ENCODE measurements around the gene SDS. TPM values are rescaled to one million over a fixed set of nuclear protein-coding genes. Genes with fewer than 3 reads are reported as not detected.

The SDS gene, protein sequence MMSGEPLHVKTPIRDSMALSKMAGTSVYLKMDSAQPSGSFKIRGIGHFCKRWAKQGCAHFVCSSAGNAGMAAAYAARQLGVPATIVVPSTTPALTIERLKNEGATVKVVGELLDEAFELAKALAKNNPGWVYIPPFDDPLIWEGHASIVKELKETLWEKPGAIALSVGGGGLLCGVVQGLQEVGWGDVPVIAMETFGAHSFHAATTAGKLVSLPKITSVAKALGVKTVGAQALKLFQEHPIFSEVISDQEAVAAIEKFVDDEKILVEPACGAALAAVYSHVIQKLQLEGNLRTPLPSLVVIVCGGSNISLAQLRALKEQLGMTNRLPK
- 0.12 TPM for polyA plus RNA-seq (2013)

DNA sequence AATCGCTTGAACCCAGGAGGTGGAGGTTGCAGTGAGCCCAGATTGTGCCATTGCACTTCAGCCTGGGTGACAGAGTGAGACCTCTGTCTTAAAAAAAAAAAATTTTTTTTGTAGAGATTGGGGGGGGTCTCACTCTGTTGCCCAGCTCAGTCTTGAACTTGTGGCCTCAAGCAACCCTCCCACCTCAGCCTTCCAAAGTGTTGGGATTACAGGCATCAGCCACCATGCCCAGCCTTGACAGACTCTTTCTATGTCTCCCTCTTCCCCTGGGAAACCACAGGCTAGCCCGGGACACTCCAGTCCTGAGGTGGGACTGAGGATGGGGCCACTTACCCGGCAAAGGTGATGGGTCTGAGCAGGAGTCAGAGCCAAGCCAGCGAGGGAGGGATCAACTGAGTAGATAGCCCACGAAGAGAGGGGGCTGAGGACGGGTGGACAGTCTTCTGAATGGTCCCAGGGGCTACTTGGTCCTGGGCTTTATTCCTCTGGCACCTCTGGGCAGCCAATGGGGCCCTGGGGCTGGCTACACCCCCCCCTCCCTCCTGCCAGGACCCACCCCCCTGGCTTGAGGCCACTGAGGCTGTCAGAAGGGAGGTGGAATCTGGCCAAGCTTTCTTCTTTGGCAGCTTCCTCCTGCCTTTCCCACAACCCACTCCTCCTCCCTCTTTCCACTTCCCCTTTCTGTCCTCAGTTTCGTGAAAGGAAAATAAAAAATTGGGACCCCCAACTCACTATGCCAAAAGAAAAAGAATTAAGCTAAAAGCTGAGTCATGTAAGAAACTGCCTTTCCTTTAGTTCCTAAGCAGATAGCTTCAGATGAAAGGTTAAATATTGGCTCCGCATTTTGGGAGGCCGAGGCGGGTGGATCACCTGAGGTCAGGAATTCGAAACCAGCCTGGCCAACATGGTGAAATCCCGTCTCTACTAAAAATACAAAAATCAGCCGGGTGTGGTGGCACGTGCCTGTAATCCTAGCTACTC is at the start of gene SDS:
Gene SDS (minus strand): TSS at position 453 of the 981 bp plus-strand sequence. CDS start 4,179 bp downstream, outside the sequence.
- ChIA-PET CTCF (interaction anchor here (1.1 to 1.8 kb wide), 3 partner anchors 17 to 28 kb away, joined by 3 to 4 read pairs (median 3); no protein-coding TSS in a partner anchor), POLR2A (no interaction called here)
- Histone ChIP-seq H3K27ac (ENCODE audit: insufficient read depth in 1 of 2, low read depth in 1 of 2, low read length in 2 of 2, poor library complexity in 1 of 2, severe bottlenecking in 2 of 2) (peak within 1 kb of the TSS in 1 of 2 experiments; percentile 45), H3K27me3 (replicated peaks in 2 of 5; ENCODE audit: control insufficient read depth in 4 of 5, insufficient read depth in 5 of 5, low read length in 4 of 5) (no peaks in the 10 kb centered on the region), H3K36me3 (ENCODE audit: control insufficient read depth in 4 of 4, insufficient read depth in 4 of 4, low read length in 3 of 4) (no peaks in the 10 kb centered on the region), H3K4me3 (ENCODE audit: control insufficient read depth in 1 of 7, extremely low read depth in 1 of 7, insufficient read depth in 4 of 7, low read depth in 2 of 7, low read length in 6 of 7) (peak within 1 kb of the TSS in 4 of 7 experiments; percentile 37 to 61 (median 50)), H3K4me1 (ENCODE audit: control extremely low read depth in 1 of 4, control insufficient read depth in 4 of 4, insufficient read depth in 4 of 4, low read length in 3 of 4) (peaks cover 0 to 41% (median 29%) of the 10 kb centered on the region in 4 experiments), H3K9me3 (ENCODE audit: control extremely low read depth in 1 of 5, control insufficient read depth in 4 of 5, insufficient read depth in 2 of 5, low read depth in 1 of 5, low read length in 4 of 5) (no peaks in the 10 kb centered on the region)
- WGBS (ENCODE audit: insufficient coverage), result 38% methylated on average over 13 of the region's 14 CpGs
- peak; percentile 52 to 80 (median 76) for DNase-seq

DNA sequence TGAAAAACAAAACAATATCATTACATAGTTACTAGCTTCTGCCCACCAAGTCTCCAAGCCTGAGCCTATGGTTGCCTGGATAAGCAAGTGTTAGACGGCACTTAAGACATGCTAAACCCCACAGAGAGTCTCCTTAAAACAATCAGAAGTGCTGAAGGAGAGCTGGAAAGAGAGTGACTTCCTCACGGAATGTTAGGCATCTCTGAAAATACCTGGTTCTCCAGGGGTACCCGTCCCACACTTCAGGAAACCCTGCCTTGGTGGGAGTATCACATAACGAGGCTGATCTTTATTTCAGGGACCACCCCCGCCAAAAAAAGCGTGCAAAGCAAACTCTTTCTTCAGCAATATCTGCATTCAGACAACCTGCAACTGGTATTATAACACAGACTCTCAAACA is 49.6 kb upstream of the SDS start:
- 55% methylated on average over 3 of the region's 6 CpGs for WGBS (ENCODE audit: insufficient coverage)
- DNase-seq, result no peak
- H3K4me3 ChIP-seq (ENCODE audit: control insufficient read depth in 1 of 7, extremely low read depth in 1 of 7, insufficient read depth in 4 of 7, low read depth in 2 of 7, low read length in 6 of 7), result no peak overlapping the region
- peaks cover 0 to 4% (median 2%) of the 10 kb centered on the region in 4 experiments for H3K4me1 ChIP-seq (ENCODE audit: control extremely low read depth in 1 of 4, control insufficient read depth in 4 of 4, insufficient read depth in 4 of 4, low read length in 3 of 4)
- no peak overlapping the region for H3K27ac ChIP-seq (ENCODE audit: insufficient read depth in 1 of 2, low read depth in 1 of 2, low read length in 2 of 2, poor library complexity in 1 of 2, severe bottlenecking in 2 of 2)
- no peaks in the 10 kb centered on the region for H3K9me3 ChIP-seq (ENCODE audit: control extremely low read depth in 1 of 5, control insufficient read depth in 4 of 5, insufficient read depth in 2 of 5, low read depth in 1 of 5, low read length in 4 of 5)
- no peaks in the 10 kb centered on the region for H3K36me3 ChIP-seq (ENCODE audit: control insufficient read depth in 4 of 4, insufficient read depth in 4 of 4, low read length in 3 of 4)
- H3K27me3 ChIP-seq (replicated peaks in 2 of 5; ENCODE audit: control insufficient read depth in 4 of 5, insufficient read depth in 5 of 5, low read length in 4 of 5), result peaks cover 0 to 41% (median 15%) of the 10 kb centered on the region in 5 experiments
- CTCF ChIA-PET, result interaction anchor here (0.6 to 1.8 kb wide), 3 partner anchors 9 to 242 kb away, joined by 3 to 5 read pairs (median 3); no protein-coding TSS in a partner anchor
- POLR2A ChIA-PET, result no interaction called here

DNA sequence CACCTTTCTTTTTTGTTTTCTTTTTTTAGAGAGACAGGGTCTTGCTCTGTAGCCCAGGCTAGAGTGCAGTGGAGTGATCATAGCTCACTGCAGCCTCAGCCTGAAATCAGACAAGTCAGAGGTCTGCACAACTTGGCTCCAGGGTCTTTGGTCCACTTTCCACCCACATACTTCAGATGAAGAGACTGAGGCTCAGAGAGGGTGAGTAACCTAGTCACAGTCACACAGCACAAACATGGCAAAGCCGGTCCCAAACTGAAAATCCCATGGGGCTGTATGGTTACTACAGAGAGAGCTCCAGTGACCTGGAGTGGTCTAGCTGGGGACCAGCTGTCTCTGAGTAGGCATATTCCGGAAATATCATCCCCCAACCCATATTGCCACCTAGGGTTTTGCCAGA is 48.8 kb upstream of the SDS start:
- no peak for DNase-seq
- peaks cover 0 to 38% (median 15%) of the 10 kb centered on the region in 5 experiments for H3K27me3 ChIP-seq (replicated peaks in 2 of 5; ENCODE audit: control insufficient read depth in 4 of 5, insufficient read depth in 5 of 5, low read length in 4 of 5)
- WGBS (ENCODE audit: insufficient coverage), result 100% methylated on average over 1 of the region's 2 CpGs
- no peaks in the 10 kb centered on the region for H3K36me3 ChIP-seq (ENCODE audit: control insufficient read depth in 4 of 4, insufficient read depth in 4 of 4, low read length in 3 of 4)
- ChIA-PET CTCF (interaction anchor here (1.2 to 1.8 kb wide), 2 partner anchors 10 to 12 kb away, joined by 3 to 5 read pairs; no protein-coding TSS in a partner anchor), POLR2A (interaction anchor here (0.6 to 0.7 kb wide), 2 partner anchors 45 to 220 kb away, joined by 4 to 5 read pairs; no protein-coding TSS in a partner anchor)
- H3K4me3 ChIP-seq (ENCODE audit: control insufficient read depth in 1 of 7, extremely low read depth in 1 of 7, insufficient read depth in 4 of 7, low read depth in 2 of 7, low read length in 6 of 7), result no peak overlapping the region
- no peak overlapping the region for H3K27ac ChIP-seq (ENCODE audit: insufficient read depth in 1 of 2, low read depth in 1 of 2, low read length in 2 of 2, poor library complexity in 1 of 2, severe bottlenecking in 2 of 2)
- H3K9me3 ChIP-seq (ENCODE audit: control extremely low read depth in 1 of 5, control insufficient read depth in 4 of 5, insufficient read depth in 2 of 5, low read depth in 1 of 5, low read length in 4 of 5), result no peaks in the 10 kb centered on the region
- peaks cover 0 to 4% (median 2%) of the 10 kb centered on the region in 4 experiments for H3K4me1 ChIP-seq (ENCODE audit: control extremely low read depth in 1 of 4, control insufficient read depth in 4 of 4, insufficient read depth in 4 of 4, low read length in 3 of 4)

DNA sequence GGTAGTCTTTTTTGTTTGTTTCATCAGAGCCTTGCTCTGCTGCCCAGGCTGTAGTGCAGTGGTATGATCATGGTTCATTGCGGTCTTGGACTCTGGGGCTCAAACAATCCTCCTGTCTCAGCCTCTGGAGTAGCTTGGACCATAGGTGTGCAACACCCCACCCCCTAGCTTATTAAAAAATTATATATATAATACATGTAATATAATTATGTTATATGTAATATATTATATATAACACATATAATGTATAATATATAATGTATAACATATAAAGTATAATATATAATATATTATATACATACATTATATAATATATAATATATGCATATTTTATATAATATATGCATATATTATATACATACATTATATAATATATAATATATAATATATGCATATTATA is 46.2 kb upstream of the SDS start:
- DNase-seq, result no peak
- ChIA-PET CTCF (no interaction called here), POLR2A (no interaction called here)
- peaks cover 0 to 3% (median 0%) of the 10 kb centered on the region in 4 experiments for H3K4me1 ChIP-seq (ENCODE audit: control extremely low read depth in 1 of 4, control insufficient read depth in 4 of 4, insufficient read depth in 4 of 4, low read length in 3 of 4)
- H3K4me3 ChIP-seq (ENCODE audit: control insufficient read depth in 1 of 7, extremely low read depth in 1 of 7, insufficient read depth in 4 of 7, low read depth in 2 of 7, low read length in 6 of 7), result no peak overlapping the region
- no peak overlapping the region for H3K27ac ChIP-seq (ENCODE audit: insufficient read depth in 1 of 2, low read depth in 1 of 2, low read length in 2 of 2, poor library complexity in 1 of 2, severe bottlenecking in 2 of 2)
- H3K9me3 ChIP-seq (ENCODE audit: control extremely low read depth in 1 of 5, control insufficient read depth in 4 of 5, insufficient read depth in 2 of 5, low read depth in 1 of 5, low read length in 4 of 5), result peaks cover 0 to 11% (median 0%) of the 10 kb centered on the region in 5 experiments
- peaks cover 0 to 22% (median 7%) of the 10 kb centered on the region in 5 experiments for H3K27me3 ChIP-seq (replicated peaks in 2 of 5; ENCODE audit: control insufficient read depth in 4 of 5, insufficient read depth in 5 of 5, low read length in 4 of 5)
- H3K36me3 ChIP-seq (ENCODE audit: control insufficient read depth in 4 of 4, insufficient read depth in 4 of 4, low read length in 3 of 4), result no peaks in the 10 kb centered on the region
- no CpG with 5 or more reads among the region's 1 CpG for WGBS (ENCODE audit: insufficient coverage)

DNA sequence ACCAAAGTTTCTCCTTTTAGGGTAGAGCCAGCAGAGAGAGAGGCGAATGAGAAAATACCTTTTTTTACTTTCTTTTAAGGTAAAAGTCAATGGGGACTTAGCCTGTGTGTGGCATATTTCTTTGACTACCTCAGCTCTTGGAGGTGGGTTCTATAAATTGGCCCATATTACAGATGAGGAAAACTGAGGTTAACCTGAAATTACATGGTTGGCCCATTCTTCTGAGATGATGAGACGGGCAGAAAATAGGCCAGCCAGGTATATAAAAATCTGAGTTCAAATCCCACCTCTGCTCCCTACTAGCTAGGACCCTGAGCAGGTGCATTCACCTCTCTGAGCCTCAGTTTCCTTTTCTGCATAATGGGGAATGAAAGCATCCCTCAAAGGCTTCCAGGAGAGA is 45.6 kb upstream of the SDS start:
- no peak overlapping the region for H3K4me3 ChIP-seq (ENCODE audit: control insufficient read depth in 1 of 7, extremely low read depth in 1 of 7, insufficient read depth in 4 of 7, low read depth in 2 of 7, low read length in 6 of 7)
- no peaks in the 10 kb centered on the region for H3K36me3 ChIP-seq (ENCODE audit: control insufficient read depth in 4 of 4, insufficient read depth in 4 of 4, low read length in 3 of 4)
- no peak overlapping the region for H3K27ac ChIP-seq (ENCODE audit: insufficient read depth in 1 of 2, low read depth in 1 of 2, low read length in 2 of 2, poor library complexity in 1 of 2, severe bottlenecking in 2 of 2)
- 100% methylated on average over 1 of the region's 2 CpGs for WGBS (ENCODE audit: insufficient coverage)
- DNase-seq, result no peak
- CTCF ChIA-PET, result interaction anchor here (0.6 kb wide), 1 partner anchor 252 kb away, joined by 3 read pairs; no protein-coding TSS in a partner anchor
- POLR2A ChIA-PET, result no interaction called here
- peaks cover 0 to 3% (median 0%) of the 10 kb centered on the region in 4 experiments for H3K4me1 ChIP-seq (ENCODE audit: control extremely low read depth in 1 of 4, control insufficient read depth in 4 of 4, insufficient read depth in 4 of 4, low read length in 3 of 4)
- peaks cover 0 to 22% (median 7%) of the 10 kb centered on the region in 5 experiments for H3K27me3 ChIP-seq (replicated peaks in 2 of 5; ENCODE audit: control insufficient read depth in 4 of 5, insufficient read depth in 5 of 5, low read length in 4 of 5)
- H3K9me3 ChIP-seq (ENCODE audit: control extremely low read depth in 1 of 5, control insufficient read depth in 4 of 5, insufficient read depth in 2 of 5, low read depth in 1 of 5, low read length in 4 of 5), result peaks cover 0 to 11% (median 0%) of the 10 kb centered on the region in 5 experiments

DNA sequence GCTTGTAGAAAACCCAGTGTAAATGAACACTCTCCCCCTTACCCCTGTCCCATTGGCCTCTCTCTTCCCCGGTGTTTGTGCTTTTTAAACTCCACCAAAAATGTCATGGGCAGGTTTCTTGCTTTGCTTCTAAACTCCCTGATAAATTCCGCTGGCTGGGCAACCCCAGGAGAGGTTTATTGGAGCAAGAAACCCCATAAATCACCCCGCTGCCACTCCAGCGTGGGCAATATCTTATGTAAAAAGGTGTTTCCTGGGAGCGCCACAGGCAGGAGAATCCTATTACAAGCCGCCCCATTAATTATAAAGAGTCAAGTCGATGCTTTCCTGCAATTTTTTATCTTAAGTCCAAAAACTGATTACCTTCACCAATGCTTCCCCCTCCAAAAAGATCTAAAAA is 45.2 kb upstream of the SDS start:
- no peaks in the 10 kb centered on the region for H3K36me3 ChIP-seq (ENCODE audit: control insufficient read depth in 4 of 4, insufficient read depth in 4 of 4, low read length in 3 of 4)
- no peak for DNase-seq
- ChIA-PET CTCF (interaction anchor here (0.6 kb wide), 1 partner anchor 252 kb away, joined by 3 read pairs; no protein-coding TSS in a partner anchor), POLR2A (no interaction called here)
- WGBS (ENCODE audit: insufficient coverage), result 44% methylated on average over 1 of the region's 7 CpGs
- H3K27me3 ChIP-seq (replicated peaks in 2 of 5; ENCODE audit: control insufficient read depth in 4 of 5, insufficient read depth in 5 of 5, low read length in 4 of 5), result peaks cover 0 to 22% (median 7%) of the 10 kb centered on the region in 5 experiments
- H3K27ac ChIP-seq (ENCODE audit: insufficient read depth in 1 of 2, low read depth in 1 of 2, low read length in 2 of 2, poor library complexity in 1 of 2, severe bottlenecking in 2 of 2), result no peak overlapping the region
- H3K9me3 ChIP-seq (ENCODE audit: control extremely low read depth in 1 of 5, control insufficient read depth in 4 of 5, insufficient read depth in 2 of 5, low read depth in 1 of 5, low read length in 4 of 5), result peaks cover 0 to 11% (median 0%) of the 10 kb centered on the region in 5 experiments
- peaks cover 0 to 3% (median 0%) of the 10 kb centered on the region in 4 experiments for H3K4me1 ChIP-seq (ENCODE audit: control extremely low read depth in 1 of 4, control insufficient read depth in 4 of 4, insufficient read depth in 4 of 4, low read length in 3 of 4)
- no peak overlapping the region for H3K4me3 ChIP-seq (ENCODE audit: control insufficient read depth in 1 of 7, extremely low read depth in 1 of 7, insufficient read depth in 4 of 7, low read depth in 2 of 7, low read length in 6 of 7)
